ENCODE measurements around the gene CCL16.

CCL16 gene

GRCh38 chr17:35934760-35935159 is 46.5 kb downstream of the CCL16 start:
- DNase-seq: no peak

GRCh38 chr17:35932586-35932985 is 48.7 kb downstream of the CCL16 start:
- DNase-seq: no peak

DNA sequence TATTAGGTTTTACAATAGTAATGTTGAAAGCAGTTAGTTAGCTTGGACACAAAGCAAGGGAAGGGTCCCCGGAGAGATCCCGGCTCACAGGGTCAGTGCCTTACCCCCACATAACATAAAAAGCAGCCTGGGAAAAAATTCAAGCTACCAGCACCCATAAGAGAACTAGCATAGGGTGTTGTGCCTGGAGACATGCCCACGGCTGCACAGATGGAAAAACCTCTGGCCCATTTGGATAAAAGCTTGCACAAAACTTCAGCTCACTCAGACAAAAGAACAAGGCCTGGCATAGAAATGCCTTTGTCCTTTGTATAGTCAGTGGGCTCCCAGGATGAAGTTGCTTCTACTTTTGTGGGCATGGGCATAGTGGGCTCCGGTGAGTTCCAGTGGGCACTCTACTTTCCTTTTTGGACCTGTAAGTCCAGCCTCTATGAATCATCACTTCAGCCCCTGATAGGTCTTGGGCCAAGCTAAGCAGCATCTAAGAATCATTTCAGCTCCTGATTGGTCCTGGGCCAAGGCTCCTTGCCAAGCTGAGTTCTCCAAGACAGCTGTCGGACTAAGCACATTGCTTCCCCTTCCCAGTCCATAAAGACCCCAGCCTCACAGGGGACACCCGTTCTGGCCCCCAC is 49.4 kb downstream of the CCL16 start:
- no peak for DNase-seq

DNA sequence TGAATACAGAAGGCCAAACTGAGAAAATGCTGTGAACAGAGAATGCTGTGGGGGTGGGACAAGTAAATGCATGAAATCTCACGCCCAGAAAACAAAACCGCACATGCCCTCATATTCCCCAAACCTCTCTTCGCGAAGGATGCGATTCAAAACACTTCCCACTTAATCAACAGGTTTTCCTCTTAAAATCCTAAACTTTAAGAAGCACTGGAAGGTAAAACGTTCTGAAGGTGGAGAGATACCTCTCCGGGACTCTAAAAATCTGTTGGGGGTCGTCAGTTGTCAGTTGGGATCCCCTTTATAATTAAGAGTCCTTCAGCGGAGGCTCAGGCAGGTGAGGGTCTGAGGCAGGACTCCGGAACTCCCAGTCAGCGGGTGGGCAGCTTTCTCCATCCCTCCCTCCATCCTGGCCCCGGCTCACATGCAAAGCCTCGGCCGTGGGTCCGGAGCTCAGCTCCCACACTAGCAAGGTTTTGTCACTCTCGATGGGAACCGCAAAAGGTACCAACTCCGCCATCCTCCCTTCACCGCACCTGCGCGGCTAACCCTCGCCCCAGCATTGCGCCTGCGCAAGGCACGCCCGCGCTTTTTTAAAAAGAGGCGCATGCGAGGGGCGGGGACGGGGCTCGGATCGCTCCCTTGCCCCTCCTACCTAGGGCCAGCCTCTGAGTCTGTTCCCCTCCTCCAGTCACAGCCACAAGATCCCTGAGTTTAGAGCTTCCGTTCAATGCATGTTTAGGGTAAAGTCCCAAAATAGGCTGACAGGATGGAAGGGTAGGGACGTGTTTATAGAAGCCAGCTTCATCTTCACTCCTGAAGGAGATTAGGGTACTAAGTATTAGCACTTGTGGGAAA is 50.9 kb downstream of the CCL16 start, which contains the start of gene RDM1:
Gene RDM1, minus strand, starts transcription at position 563 of the 855 bp plus-strand sequence. Its CDS starts 46 bp downstream, at position 517.
- peak; percentile 91 for DNase-seq

- DNase-seq: no peak
These were observed 53.6 kb downstream of the CCL16 start for GRCh38 chr17:35927714-35928113.

All from NCI-H774 (cell line).